GM23338 (cell line): ENCODE data around the gene SFT2D3. TPM values are rescaled to one million over a fixed set of nuclear protein-coding genes. Genes with fewer than 3 reads are reported as not detected.
A peak's percentile ranks its signal among the peaks of the same experiment; 100 is the strongest.

ENCODE experiments used
- ATAC-seq: fragments of 200-7000 bp; cut with Tn5 transposase; 3 replicates; pipeline ENCODE4 v1.9.1; 2020
- DNase-seq: peaks from one replicate; pipeline ENCODE4 v3.0.0-alpha.2; 2015; ENCODE audit warnings: low spot score
- H2AFZ ChIP-seq: fragments of 200-600 bp; sonication (generic); 2 replicates; pipeline ENCODE4 v1.8.0; 2016; ENCODE audit warnings: antibody characterized with exemption, mild to moderate bottlenecking, moderate library complexity
- H3F3A ChIP-seq: fragments of 200-600 bp; sonication (generic); replicated peaks from 2 replicates; pipeline ENCODE4 v1.8.0; 2017; ENCODE audit warnings: antibody characterized with exemption, mixed run types, low read depth
- H3K27ac ChIP-seq: fragments of 200-600 bp; sonication (generic); 2 replicates; pipeline ENCODE4 v1.6.1; 2016; ENCODE audit warnings: low read depth
- H3K27me3 ChIP-seq: fragments of 200-600 bp; sonication (generic); 2 replicates; pipeline ENCODE4 v1.8.0; 2016; ENCODE audit warnings: mild to moderate bottlenecking, mixed run types, moderate library complexity; ENCODE audit not compliant: insufficient read depth
- H3K36me3 ChIP-seq: fragments of 200-600 bp; sonication (generic); 2 replicates; pipeline ENCODE4 v1.8.0; 2016; ENCODE audit warnings: mild to moderate bottlenecking; ENCODE audit not compliant: insufficient read depth
- H3K4me1 ChIP-seq: fragments of 200-600 bp; sonication (generic); 2 replicates; pipeline ENCODE4 v1.8.0; 2016; ENCODE audit warnings: mild to moderate bottlenecking, moderate library complexity; ENCODE audit not compliant: insufficient read depth
- H3K4me2 ChIP-seq: fragments of 200-600 bp; sonication (generic); 2 replicates; pipeline ENCODE4 v1.7.1; 2017; ENCODE audit warnings: mixed run types
- H3K4me3 ChIP-seq: fragments of 200-600 bp; sonication (generic); 2 replicates; pipeline ENCODE4 v1.6.1; 2016; ENCODE audit warnings: mixed run types
- H3K79me2 ChIP-seq: fragments of 200-600 bp; sonication (generic); replicated peaks from 2 replicates; pipeline ENCODE4 v1.8.0; 2017; ENCODE audit warnings: mild to moderate bottlenecking; ENCODE audit not compliant: insufficient read depth
- H3K9me2 ChIP-seq: fragments of 200-600 bp; sonication (generic); 2 replicates; pipeline ENCODE4 v1.8.0; 2017; ENCODE audit not compliant: insufficient read depth
- H4K20me1 ChIP-seq: fragments of 200-600 bp; sonication (generic); replicated peaks from 2 replicates; pipeline ENCODE4 v1.8.0; 2017; ENCODE audit warnings: mild to moderate bottlenecking; ENCODE audit not compliant: insufficient read depth
- H3K27ac Mint-ChIP-seq: 2 replicates; pipeline ENCODE4 v1.8.0; 2020; ENCODE audit warnings: inconsistent platforms, mild to moderate bottlenecking, moderate library complexity, mixed read lengths
- H3K27me3 Mint-ChIP-seq: 3 replicates; pipeline ENCODE4 v1.8.0; 2022; ENCODE audit warnings: low read depth, mild to moderate bottlenecking, moderate library complexity, mixed read lengths, inconsistent platforms; ENCODE audit not compliant: insufficient read depth, poor library complexity
- H3K36me3 Mint-ChIP-seq: 3 replicates; pipeline ENCODE4 v1.8.0; 2021; ENCODE audit warnings: low read depth, mild to moderate bottlenecking, inconsistent platforms, moderate library complexity, mixed read lengths
- H3K4me1 Mint-ChIP-seq: 3 replicates; pipeline ENCODE4 v1.8.0; 2020; ENCODE audit warnings: mild to moderate bottlenecking, inconsistent platforms, mixed read lengths
- H3K4me3 Mint-ChIP-seq: 3 replicates; pipeline ENCODE4 v1.8.0; 2021; ENCODE audit warnings: moderate library complexity, mild to moderate bottlenecking, inconsistent platforms, mixed read lengths
- H3K9me3 Mint-ChIP-seq: 3 replicates; pipeline ENCODE4 v1.8.0; 2020; ENCODE audit warnings: moderate library complexity, mild to moderate bottlenecking, inconsistent platforms, mixed read lengths
- CREB1 ChIP-seq: fragments of 250-450 bp; sonication (Bioruptor Pico); IDR thresholded peaks from 2 replicates; pipeline ENCODE4 v1.5.0; 2020; ENCODE audit warnings: low read depth, mild to moderate bottlenecking, moderate library complexity
- CTCF ChIP-seq, 2 experiments: fragments of 200-600 bp in 1 of 2; sonication (generic) in 1 of 2; conservative IDR thresholded peaks; 2 replicates each; pipeline versions ENCODE4 v1.5.1 to v1.6.1; 2016 to 2017; ENCODE audit warnings: antibody characterized with exemption in 2 of 2, low read depth in 2 of 2, mild to moderate bottlenecking in 2 of 2, moderate library complexity in 1 of 2
- EZH2 ChIP-seq: fragments of 200-600 bp; sonication (generic); IDR thresholded peaks from one replicate; pipeline ENCODE4 v1.8.0; 2017; ENCODE audit warnings: antibody characterized with exemption, mild to moderate bottlenecking, low read depth; ENCODE audit not compliant: unreplicated experiment
- JUNB ChIP-seq: IDR thresholded peaks from one replicate; pipeline ENCODE4 v1.6.1; 2016; ENCODE audit warnings: antibody characterized with exemption; ENCODE audit not compliant: unreplicated experiment
- NANOG ChIP-seq: IDR thresholded peaks from 2 replicates; pipeline ENCODE4 v1.6.1; 2016; ENCODE audit warnings: antibody characterized with exemption, borderline replicate concordance
- REST ChIP-seq: IDR thresholded peaks from one replicate; pipeline ENCODE4 v1.6.1; 2018; ENCODE audit warnings: antibody characterized with exemption; ENCODE audit not compliant: unreplicated experiment
- STAT1 ChIP-seq: IDR thresholded peaks from one replicate; pipeline ENCODE4 v1.6.1; 2016; ENCODE audit warnings: antibody characterized with exemption; ENCODE audit not compliant: unreplicated experiment
- ZNF114 ChIP-seq: fragments of 250-450 bp; sonication (Bioruptor Pico); IDR thresholded peaks from 2 replicates; pipeline ENCODE4 v1.5.0; 2020; ENCODE audit warnings: mild to moderate bottlenecking, moderate library complexity
- ZNF331 ChIP-seq: fragments of 250-450 bp; sonication (Bioruptor Pico); IDR thresholded peaks from 2 replicates; pipeline ENCODE4 v1.5.0; 2020; ENCODE audit warnings: low read depth, mild to moderate bottlenecking, moderate library complexity
- polyA plus RNA-seq: library from polyadenylated mRNA; unstranded; fragments of >200 nt; fragmentation: Nextera tagmentation; extraction: Ambion mirVana; gene quantifications from 2 replicates; pipeline ENCODE4 v1.2.1, GENCODE V29; 2016
- total RNA-seq: library from RNA; depleted of rRNA; stranded (reverse); fragments of >200 nt; shearing (Covaris generic); gene quantifications from 2 replicates; pipeline ENCODE4 v1.2.3, GENCODE V29; 2014

SFT2D3 gene
- total and polyA plus RNA-seq, 2 experiments from 2014 or later = 13.7 TPM; not detected in 1

- TF ChIP-seq STAT1 (no peak), EZH2 (no peak), ZNF114 (no peak), CTCF (conservative IDR thresholded peaks at IDR 0.05; ENCODE audit: low read depth in 2 of 2) (no peak)
These were observed 40.1 kb upstream of the SFT2D3 start (continued) for GRCh38 chr2:127661072-127661649.

- H3K27ac Mint-ChIP-seq = no peak overlapping the region
- ATAC-seq = no peak
- no peaks in the 10 kb centered on the region for H3F3A ChIP-seq
These were observed 39.3 kb upstream of the SFT2D3 start for GRCh38 chr2:127661949-127662510.

More at GRCh38 chr2:127661949-127662510, 39.3 kb upstream of the SFT2D3 start:
- Histone ChIP-seq H3K4me2 (no peak overlapping the region), H3K27me3 (peaks cover 38% of the 10 kb centered on the region), H3K36me3 (no peaks in the 10 kb centered on the region), H2AFZ (no peak overlapping the region), H3K27ac (no peak overlapping the region), H3K9me2 (no peaks in the 10 kb centered on the region), H3K79me2 (no peaks in the 10 kb centered on the region), H3K4me3 (no peak overlapping the region), H3K4me1 (no peaks in the 10 kb centered on the region), H4K20me1 (no peaks in the 10 kb centered on the region)
- Mint-ChIP-seq H3K4me1 (peaks cover 4% of the 10 kb centered on the region; the same call in 2 of the 3 replicates), H3K4me3 (no peak overlapping the region), H3K27me3 (peaks cover 31% of the 10 kb centered on the region), H3K36me3 (no peaks in the 10 kb centered on the region; the same call in 2 of the 3 replicates), H3K9me3 (no peaks in the 10 kb centered on the region)
- TF ChIP-seq CTCF (conservative IDR thresholded peaks at IDR 0.05; ENCODE audit: low read depth in 2 of 2) = peak in 1 of 2 experiments; percentile 28; a peak in 2 of 4 replicates
- no peak for TF ChIP-seq REST
- TF ChIP-seq JUNB = no peak
- no peak for TF ChIP-seq CREB1
- no peak for TF ChIP-seq NANOG
- TF ChIP-seq ZNF331 (CRISPR knock-in tag) = no peak
- TF ChIP-seq STAT1 = no peak
- no peak for DNase-seq
